ENCODE data around the gene YLPM1. TPM values are rescaled to one million over a fixed set of nuclear protein-coding genes. Genes with fewer than 3 reads are reported as not detected.

The YLPM1 gene
- total RNA-seq, 1 donor from 2014 or later: 88.3 TPM

DNA sequence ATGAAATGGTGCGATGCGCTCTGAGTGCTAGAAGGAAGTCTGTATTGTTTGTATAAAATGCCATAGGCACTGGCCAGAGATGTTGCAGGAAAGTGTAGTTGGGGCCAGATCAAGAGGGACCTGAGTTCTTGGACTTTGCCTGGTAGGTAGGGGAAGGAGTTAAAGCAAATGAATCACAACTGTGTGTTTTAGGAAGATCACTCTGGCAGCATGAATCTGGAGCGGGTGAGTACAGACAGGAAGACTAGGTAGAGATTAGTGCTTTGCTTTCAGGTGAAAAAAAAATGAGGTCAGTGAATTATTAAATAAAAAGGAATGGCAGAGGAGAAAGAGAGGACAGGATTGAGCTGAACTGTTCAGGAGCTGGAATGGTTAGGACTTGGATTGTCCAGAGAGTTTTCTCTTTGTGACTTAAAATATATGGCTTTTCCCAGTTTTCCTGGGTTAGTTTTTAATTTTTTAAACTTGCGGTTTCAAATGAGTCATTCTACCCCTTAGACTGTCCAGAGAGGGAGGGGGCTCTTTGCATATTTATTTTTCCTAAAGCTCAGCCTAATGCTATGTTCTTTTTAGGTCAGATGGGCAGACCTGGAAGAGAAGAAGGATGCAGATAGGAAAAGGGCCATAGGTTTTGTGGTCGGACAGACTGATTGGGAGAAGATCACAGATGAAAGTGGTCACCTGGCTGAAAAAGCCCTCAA lies 71.7 kb downstream of the YLPM1 start:
- Mint-ChIP-seq H3K36me3 (ENCODE audit: unreplicated experiment) (peaks cover 11% of the 10 kb centered on the region), H3K4me3 (ENCODE audit: unreplicated experiment) (peak overlapping the region; percentile 10), H3K27ac (ENCODE audit: unreplicated experiment) (peak overlapping the region; percentile 79), H3K27me3 (ENCODE audit: unreplicated experiment) (no peaks in the 10 kb centered on the region), H3K9me3 (ENCODE audit: unreplicated experiment) (no peaks in the 10 kb centered on the region), H3K4me1 (ENCODE audit: unreplicated experiment) (peaks cover 47% of the 10 kb centered on the region)
- DNase-seq (ENCODE audit: extremely low spot score, unreplicated experiment): no peak
- TF ChIP-seq, protein P1, sequence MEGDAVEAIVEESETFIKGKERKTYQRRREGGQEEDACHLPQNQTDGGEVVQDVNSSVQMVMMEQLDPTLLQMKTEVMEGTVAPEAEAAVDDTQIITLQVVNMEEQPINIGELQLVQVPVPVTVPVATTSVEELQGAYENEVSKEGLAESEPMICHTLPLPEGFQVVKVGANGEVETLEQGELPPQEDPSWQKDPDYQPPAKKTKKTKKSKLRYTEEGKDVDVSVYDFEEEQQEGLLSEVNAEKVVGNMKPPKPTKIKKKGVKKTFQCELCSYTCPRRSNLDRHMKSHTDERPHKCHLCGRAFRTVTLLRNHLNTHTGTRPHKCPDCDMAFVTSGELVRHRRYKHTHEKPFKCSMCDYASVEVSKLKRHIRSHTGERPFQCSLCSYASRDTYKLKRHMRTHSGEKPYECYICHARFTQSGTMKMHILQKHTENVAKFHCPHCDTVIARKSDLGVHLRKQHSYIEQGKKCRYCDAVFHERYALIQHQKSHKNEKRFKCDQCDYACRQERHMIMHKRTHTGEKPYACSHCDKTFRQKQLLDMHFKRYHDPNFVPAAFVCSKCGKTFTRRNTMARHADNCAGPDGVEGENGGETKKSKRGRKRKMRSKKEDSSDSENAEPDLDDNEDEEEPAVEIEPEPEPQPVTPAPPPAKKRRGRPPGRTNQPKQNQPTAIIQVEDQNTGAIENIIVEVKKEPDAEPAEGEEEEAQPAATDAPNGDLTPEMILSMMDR (IDR thresholded peaks at IDR 0.05): no peak

DNA sequence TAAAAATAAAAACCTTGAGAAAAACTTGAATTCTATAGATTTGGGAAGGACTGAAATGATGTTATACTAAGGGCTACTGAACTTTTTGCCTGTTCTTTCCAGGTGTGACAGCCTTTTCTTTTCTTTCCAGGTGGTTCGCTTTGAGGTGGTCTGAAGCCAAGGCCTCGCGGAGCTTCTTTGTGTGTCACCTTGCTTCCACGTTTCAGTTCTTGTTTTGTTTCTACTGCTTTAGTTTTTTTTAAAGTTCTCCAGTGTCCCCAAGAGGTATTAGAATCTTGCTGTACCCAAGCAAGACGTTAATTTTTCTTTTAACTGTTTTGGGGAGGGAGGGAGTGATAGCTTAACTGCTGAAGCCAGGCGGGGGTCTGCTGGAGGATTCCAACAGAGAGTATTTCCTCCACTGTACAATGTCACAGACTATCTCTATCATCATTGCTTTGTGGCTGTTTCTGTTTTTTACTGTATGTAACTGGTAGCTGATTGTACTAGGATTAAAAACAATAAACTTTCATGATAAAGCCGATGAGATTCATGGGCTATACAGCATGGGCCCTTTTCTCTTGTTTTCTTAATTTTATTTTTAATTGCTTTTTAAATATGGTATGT lies 72.6 kb downstream of the YLPM1 start:
- Mint-ChIP-seq H3K27ac (ENCODE audit: unreplicated experiment) (peak overlapping the region; percentile 79), H3K27me3 (ENCODE audit: unreplicated experiment) (no peaks in the 10 kb centered on the region), H3K36me3 (ENCODE audit: unreplicated experiment) (peaks cover 11% of the 10 kb centered on the region), H3K4me1 (ENCODE audit: unreplicated experiment) (peaks cover 47% of the 10 kb centered on the region), H3K9me3 (ENCODE audit: unreplicated experiment) (no peaks in the 10 kb centered on the region), H3K4me3 (ENCODE audit: unreplicated experiment) (no peak overlapping the region)
- TF ChIP-seq, protein P1 (IDR thresholded peaks at IDR 0.05): no peak
- no peak for DNase-seq (ENCODE audit: extremely low spot score, unreplicated experiment)

GRCh38 chr14:74836251-74836960 lies 73.3 kb downstream of the YLPM1 start:
- TF ChIP-seq, protein P1 (IDR thresholded peaks at IDR 0.05): no peak
- Mint-ChIP-seq H3K4me1 (ENCODE audit: unreplicated experiment) (peaks cover 49% of the 10 kb centered on the region), H3K9me3 (ENCODE audit: unreplicated experiment) (no peaks in the 10 kb centered on the region), H3K27ac (ENCODE audit: unreplicated experiment) (peak overlapping the region; percentile 65), H3K4me3 (ENCODE audit: unreplicated experiment) (no peak overlapping the region), H3K36me3 (ENCODE audit: unreplicated experiment) (peaks cover 16% of the 10 kb centered on the region), H3K27me3 (ENCODE audit: unreplicated experiment) (no peaks in the 10 kb centered on the region)
- DNase-seq (ENCODE audit: extremely low spot score, unreplicated experiment): no peak

DNA sequence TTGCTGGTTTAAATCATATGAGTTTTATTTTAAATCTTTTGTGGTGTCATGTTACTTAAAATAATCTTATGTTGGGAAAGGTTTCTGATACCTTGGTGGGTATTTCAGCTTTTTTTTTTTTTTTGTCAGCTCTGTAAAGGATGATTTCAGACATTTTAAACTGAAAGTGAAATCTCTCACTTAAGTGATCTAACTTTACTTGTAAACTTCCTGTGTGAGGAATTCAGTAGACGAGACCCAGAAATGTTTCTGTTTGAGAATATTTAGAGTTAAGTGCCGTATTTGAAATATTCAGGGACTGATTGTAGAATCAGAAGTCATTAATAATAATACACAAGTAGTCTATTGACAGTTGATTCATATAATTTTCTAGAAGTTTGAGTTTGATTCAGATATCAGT lies 75.0 kb downstream of the YLPM1 start:
- no peaks in the 10 kb centered on the region for H3K9me3 Mint-ChIP-seq (ENCODE audit: unreplicated experiment)
- TF ChIP-seq, protein P1 (IDR thresholded peaks at IDR 0.05): no peak
- H3K27me3 Mint-ChIP-seq (ENCODE audit: unreplicated experiment): no peaks in the 10 kb centered on the region
- peaks cover 18% of the 10 kb centered on the region for H3K36me3 Mint-ChIP-seq (ENCODE audit: unreplicated experiment)
- H3K4me3 Mint-ChIP-seq (ENCODE audit: unreplicated experiment): peak overlapping the region; percentile 55
- DNase-seq (ENCODE audit: extremely low spot score, unreplicated experiment): no peak
- peaks cover 57% of the 10 kb centered on the region for H3K4me1 Mint-ChIP-seq (ENCODE audit: unreplicated experiment)
- H3K27ac Mint-ChIP-seq (ENCODE audit: unreplicated experiment): peak overlapping the region; percentile 85

GRCh38 chr14:74840603-74841030 lies 77.5 kb downstream of the YLPM1 start:
- no peak overlapping the region for H3K27ac Mint-ChIP-seq (ENCODE audit: unreplicated experiment)
- no peak overlapping the region for H3K4me3 Mint-ChIP-seq (ENCODE audit: unreplicated experiment)
- TF ChIP-seq, protein P1 (IDR thresholded peaks at IDR 0.05): no peak
- H3K9me3 Mint-ChIP-seq (ENCODE audit: unreplicated experiment): no peaks in the 10 kb centered on the region
- H3K4me1 Mint-ChIP-seq (ENCODE audit: unreplicated experiment): peaks cover 64% of the 10 kb centered on the region
- DNase-seq (ENCODE audit: extremely low spot score, unreplicated experiment): no peak
- H3K27me3 Mint-ChIP-seq (ENCODE audit: unreplicated experiment): no peaks in the 10 kb centered on the region
- H3K36me3 Mint-ChIP-seq (ENCODE audit: unreplicated experiment): peaks cover 18% of the 10 kb centered on the region

All from osteocyte (in vitro differentiated cells).